Kidney epithelial cell (primary cell): ENCODE results near the gene AQP6. TPM values are rescaled to one million over a fixed set of nuclear protein-coding genes. Genes with fewer than 3 reads are reported as not detected.
A peak's percentile ranks its signal among the peaks of the same experiment; 100 is the strongest.

Experiments used
- DNase-seq: peaks from one replicate; pipeline ENCODE4 v3.0.0-alpha.2; 2010; ENCODE audit warnings: low read depth
- H3K27me3 ChIP-seq: 2 replicates; pipeline ENCODE4 v1.6.0; 2011; ENCODE audit warnings: low read length; ENCODE audit not compliant: control insufficient read depth, insufficient read depth
- H3K36me3 ChIP-seq: 2 replicates; pipeline ENCODE4 v1.5.1; 2011; ENCODE audit warnings: low read length; ENCODE audit not compliant: control insufficient read depth, insufficient read depth
- H3K4me3 ChIP-seq: 2 replicates; pipeline ENCODE4 v1.5.1; 2011; ENCODE audit warnings: low read depth, mild to moderate bottlenecking, control low read depth, low read length
- CTCF ChIP-seq: IDR thresholded peaks from 2 replicates; pipeline ENCODE4 v1.5.1; 2011; ENCODE audit warnings: mild to moderate bottlenecking, moderate library complexity, low read length, control low read depth, inconsistent platforms; ENCODE audit not compliant: insufficient read depth, poor library complexity, severe bottlenecking
- total RNA-seq: library from RNA; depleted of rRNA; stranded (reverse); fragments of >200 nt; gene quantifications from 2 replicates; pipeline ENCODE4 v1.2.3, GENCODE V29; 2015

Gene AQP6
- total RNA-seq, 1 donor from 2014 or later: not detected

- H3K36me3 ChIP-seq: no peaks in the 10 kb centered on the region
- DNase-seq: no peak
- H3K27me3 ChIP-seq: peaks cover 41% of the 10 kb centered on the region
- no peak for TF ChIP-seq CTCF
- H3K4me3 ChIP-seq: no peak overlapping the region
Observed at GRCh38 chr12:49961993-49962764, 10.6 kb upstream of the AQP6 start.

GRCh38 chr12:49962861-49963765, 9.6 kb upstream of the AQP6 start:
- no peak overlapping the region for H3K4me3 ChIP-seq
- H3K36me3 ChIP-seq: no peaks in the 10 kb centered on the region
- peak; percentile 53 for DNase-seq
- TF ChIP-seq CTCF: no peak
- H3K27me3 ChIP-seq: peaks cover 42% of the 10 kb centered on the region

GRCh38 chr12:49963976-49964815, 8.6 kb upstream of the AQP6 start:
- Histone ChIP-seq H3K27me3 (peaks cover 48% of the 10 kb centered on the region), H3K4me3 (no peak overlapping the region), H3K36me3 (no peaks in the 10 kb centered on the region)
- TF ChIP-seq CTCF: no peak
- DNase-seq: no peak

GRCh38 chr12:49964849-49965624, 7.7 kb upstream of the AQP6 start:
- TF ChIP-seq CTCF: no peak
- DNase-seq: no peak
- H3K27me3 ChIP-seq: peaks cover 54% of the 10 kb centered on the region
- no peaks in the 10 kb centered on the region for H3K36me3 ChIP-seq
- no peak overlapping the region for H3K4me3 ChIP-seq

- H3K4me3 ChIP-seq: no peak overlapping the region
- DNase-seq: no peak
- H3K27me3 ChIP-seq: peaks cover 55% of the 10 kb centered on the region
- TF ChIP-seq CTCF: no peak
- no peaks in the 10 kb centered on the region for H3K36me3 ChIP-seq
Observed at GRCh38 chr12:49965836-49966235, 6.9 kb upstream of the AQP6 start.
